HFF-Myc (cell line): ENCODE data around the gene TTC12.

Source experiments
- DNase-seq: peaks from one replicate; pipeline ENCODE4 v3.0.0-alpha.2; 2011; ENCODE audit warnings: low read depth; ENCODE audit errors: extremely low read depth
- H3K4me3 ChIP-seq: replicated peaks from 2 replicates; pipeline ENCODE4 v1.5.1; 2011; ENCODE audit warnings: low read depth, mild to moderate bottlenecking, control low read depth, low read length
- TF ChIP-seq, protein P1 (sequence below): IDR thresholded peaks from 2 replicates; pipeline ENCODE4 v1.5.1; 2012; ENCODE audit warnings: mild to moderate bottlenecking, low read depth, low read length, control low read depth; ENCODE audit errors: missing control alignments

TTC12 gene

DNA sequence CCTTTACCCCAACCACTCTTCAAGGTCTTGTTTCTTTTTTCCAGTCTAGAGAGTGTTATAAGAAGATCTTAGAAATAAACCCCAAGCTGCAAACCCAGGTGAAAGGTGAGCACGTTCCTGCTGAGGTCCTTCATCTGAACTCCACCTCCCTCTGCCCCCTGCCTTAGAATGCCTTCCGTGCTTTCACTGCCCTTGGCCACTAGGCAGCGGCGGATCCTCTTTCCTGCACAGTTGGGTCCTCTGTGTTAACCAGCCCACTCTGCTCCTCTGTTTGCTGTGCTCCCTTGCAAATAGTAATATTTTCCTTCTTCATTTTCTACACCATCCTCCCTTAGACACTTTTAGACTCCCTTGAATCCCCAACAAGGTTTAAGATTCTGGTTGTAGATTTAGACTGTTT lies 24.3 kb downstream of the TTC12 start:
- no peak overlapping the region for H3K4me3 ChIP-seq
- TF ChIP-seq, protein P1, sequence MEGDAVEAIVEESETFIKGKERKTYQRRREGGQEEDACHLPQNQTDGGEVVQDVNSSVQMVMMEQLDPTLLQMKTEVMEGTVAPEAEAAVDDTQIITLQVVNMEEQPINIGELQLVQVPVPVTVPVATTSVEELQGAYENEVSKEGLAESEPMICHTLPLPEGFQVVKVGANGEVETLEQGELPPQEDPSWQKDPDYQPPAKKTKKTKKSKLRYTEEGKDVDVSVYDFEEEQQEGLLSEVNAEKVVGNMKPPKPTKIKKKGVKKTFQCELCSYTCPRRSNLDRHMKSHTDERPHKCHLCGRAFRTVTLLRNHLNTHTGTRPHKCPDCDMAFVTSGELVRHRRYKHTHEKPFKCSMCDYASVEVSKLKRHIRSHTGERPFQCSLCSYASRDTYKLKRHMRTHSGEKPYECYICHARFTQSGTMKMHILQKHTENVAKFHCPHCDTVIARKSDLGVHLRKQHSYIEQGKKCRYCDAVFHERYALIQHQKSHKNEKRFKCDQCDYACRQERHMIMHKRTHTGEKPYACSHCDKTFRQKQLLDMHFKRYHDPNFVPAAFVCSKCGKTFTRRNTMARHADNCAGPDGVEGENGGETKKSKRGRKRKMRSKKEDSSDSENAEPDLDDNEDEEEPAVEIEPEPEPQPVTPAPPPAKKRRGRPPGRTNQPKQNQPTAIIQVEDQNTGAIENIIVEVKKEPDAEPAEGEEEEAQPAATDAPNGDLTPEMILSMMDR, result no peak
- DNase-seq, result no peak

GRCh38 chr11:113339929-113340589 lies 25.7 kb downstream of the TTC12 start:
- TF ChIP-seq, protein P1, result no peak
- no peak for DNase-seq

DNA sequence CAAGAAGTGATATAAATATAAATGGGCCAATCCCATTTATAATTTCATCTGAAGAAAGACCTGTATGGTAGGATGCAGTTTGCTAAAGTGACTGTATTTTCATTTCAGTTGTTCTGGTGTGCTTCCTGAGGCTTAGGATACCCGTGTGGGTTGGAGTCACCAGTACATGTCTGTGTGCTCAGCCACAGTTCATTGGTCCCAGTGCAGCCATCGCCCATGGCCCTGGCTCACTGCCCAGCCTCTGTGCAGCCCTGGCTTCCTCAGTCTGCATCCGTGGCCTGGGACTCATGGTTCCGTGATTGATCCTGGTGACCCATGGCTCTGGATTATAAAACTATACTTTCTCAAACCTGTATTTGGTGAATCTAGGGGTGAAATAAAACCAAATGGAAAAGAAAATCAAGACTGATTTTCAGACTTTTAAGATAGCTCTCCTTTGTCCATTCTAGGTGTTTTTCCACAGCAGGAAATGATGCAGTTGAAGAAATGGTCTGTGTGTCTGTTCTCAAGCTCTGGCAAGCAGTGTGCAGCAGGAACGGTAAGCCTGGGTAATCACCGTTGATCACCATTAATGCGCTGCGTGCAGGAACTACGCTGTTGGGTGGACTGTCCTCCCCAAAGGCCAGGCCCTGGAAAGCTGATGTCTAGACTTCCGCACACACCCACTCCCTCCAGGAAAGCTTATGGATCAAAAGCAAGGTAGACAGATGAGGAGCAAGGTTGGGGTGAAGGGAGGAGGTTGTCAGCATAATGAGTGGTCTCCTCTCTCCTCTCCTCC lies 27.2 kb downstream of the TTC12 start:
- no peak overlapping the region for H3K4me3 ChIP-seq
- TF ChIP-seq, protein P1, result no peak
- no peak for DNase-seq

More at GRCh38 chr11:113339929-113340589, 25.7 kb downstream of the TTC12 start:
- H3K4me3 ChIP-seq, result no peak overlapping the region

GRCh38 chr11:113345978-113346377 lies 31.6 kb downstream of the TTC12 start:
- no peak overlapping the region for H3K4me3 ChIP-seq
- TF ChIP-seq, protein P1, result no peak
- no peak for DNase-seq

DNA sequence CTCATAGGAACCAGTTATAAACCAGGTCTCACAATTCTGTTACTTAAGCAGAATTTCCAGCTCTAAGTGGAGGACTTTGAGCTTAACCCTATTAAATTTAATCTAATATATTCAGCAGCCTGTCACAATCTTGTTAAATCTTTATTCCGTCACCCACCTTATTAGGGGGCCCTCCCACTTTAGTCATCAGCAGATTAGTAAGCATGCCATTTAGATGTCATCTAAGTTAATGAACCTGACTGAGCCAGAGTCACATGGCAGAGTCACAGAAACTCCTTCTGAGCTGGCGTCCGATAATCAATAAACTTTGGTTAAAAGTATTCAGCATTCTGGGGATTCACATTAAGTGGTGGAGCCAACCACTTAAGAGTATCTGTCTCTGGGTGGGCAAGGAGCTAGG lies 35.1 kb downstream of the TTC12 start:
- TF ChIP-seq, protein P1, result no peak
- no peak for DNase-seq
- no peak overlapping the region for H3K4me3 ChIP-seq

GRCh38 chr11:113350336-113351067 lies 36.1 kb downstream of the TTC12 start:
- no peak overlapping the region for H3K4me3 ChIP-seq
- TF ChIP-seq, protein P1, result no peak
- DNase-seq, result no peak
